ENCODE results near the gene P2RX2. TPM values are rescaled to one million over a fixed set of nuclear protein-coding genes. Genes with fewer than 3 reads are reported as not detected.

Gene P2RX2
- total and polyA plus RNA-seq, 3 donors from 2014 or later: 2.2 to 3.0 (median 2.7) TPM

DNA sequence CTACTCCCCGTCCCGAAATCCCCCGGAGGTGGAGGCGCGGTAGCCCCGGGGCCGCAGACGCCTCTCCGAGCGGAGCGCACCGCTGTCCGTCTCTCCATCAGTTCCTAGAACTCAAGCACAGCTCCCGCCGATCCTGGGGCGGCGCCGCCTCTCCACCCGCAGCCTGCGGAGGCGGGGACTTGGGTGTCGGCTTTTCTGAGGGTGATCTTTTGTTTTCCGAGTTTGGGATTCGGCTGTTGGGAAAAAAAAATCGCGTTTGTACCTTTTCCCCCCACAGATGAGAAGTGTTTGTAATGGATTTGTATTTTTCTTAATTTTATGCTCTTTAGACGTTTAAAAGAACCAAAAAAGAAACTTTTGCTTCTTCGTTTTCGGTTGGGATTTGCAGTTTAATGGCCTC is 34.8 kb upstream of the P2RX2 start:
- Histone ChIP-seq H3K27me3 (no peaks in the 10 kb centered on the region), H3K4me3 (peak overlapping the region; percentile 10 to 53), H3K27ac (peak overlapping the region in 1 of 2 donors; percentile 24), H3K9me3 (no peaks in the 10 kb centered on the region), H3K36me3 (ENCODE audit: low read depth, missing control alignments) (no peaks in the 10 kb centered on the region), H3K4me1 (no peaks in the 10 kb centered on the region)
- WGBS, 2 donors: 38 to 68% methylated on average over 21 to 26 of the region's 29 CpGs
- DNase-seq: peak; percentile 50
- TF ChIP-seq POLR2A (IDR thresholded peaks at IDR 0.05): no peak
- TF ChIP-seq, protein P1, sequence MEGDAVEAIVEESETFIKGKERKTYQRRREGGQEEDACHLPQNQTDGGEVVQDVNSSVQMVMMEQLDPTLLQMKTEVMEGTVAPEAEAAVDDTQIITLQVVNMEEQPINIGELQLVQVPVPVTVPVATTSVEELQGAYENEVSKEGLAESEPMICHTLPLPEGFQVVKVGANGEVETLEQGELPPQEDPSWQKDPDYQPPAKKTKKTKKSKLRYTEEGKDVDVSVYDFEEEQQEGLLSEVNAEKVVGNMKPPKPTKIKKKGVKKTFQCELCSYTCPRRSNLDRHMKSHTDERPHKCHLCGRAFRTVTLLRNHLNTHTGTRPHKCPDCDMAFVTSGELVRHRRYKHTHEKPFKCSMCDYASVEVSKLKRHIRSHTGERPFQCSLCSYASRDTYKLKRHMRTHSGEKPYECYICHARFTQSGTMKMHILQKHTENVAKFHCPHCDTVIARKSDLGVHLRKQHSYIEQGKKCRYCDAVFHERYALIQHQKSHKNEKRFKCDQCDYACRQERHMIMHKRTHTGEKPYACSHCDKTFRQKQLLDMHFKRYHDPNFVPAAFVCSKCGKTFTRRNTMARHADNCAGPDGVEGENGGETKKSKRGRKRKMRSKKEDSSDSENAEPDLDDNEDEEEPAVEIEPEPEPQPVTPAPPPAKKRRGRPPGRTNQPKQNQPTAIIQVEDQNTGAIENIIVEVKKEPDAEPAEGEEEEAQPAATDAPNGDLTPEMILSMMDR (IDR thresholded peaks at IDR 0.05): no peak
- intact Hi-C loops (cut with DNase I; ENCODE audit: low total_unique reads): no loop called here

DNA sequence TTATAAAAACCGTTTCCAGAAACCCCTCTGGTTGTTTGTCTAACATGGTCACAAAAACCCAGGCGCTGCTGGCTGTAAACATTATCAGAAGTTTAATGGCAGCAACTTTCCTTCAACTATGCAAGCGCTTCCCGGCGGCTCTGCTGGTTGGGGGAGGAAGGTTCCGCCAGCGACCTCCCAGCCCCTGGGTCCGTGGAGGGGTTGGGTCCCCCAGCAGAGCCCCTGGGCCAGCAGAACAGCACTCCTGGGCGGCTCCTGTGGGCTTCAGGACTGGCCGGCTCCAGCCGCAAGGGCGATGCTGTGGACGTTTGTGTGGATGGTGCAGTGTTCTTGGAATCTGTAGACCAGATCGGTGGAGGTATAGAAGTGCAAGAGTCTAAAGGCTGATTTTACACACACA is 34.1 kb upstream of the P2RX2 start:
- no peaks in the 10 kb centered on the region for H3K27me3 ChIP-seq
- H3K4me3 ChIP-seq: no peak overlapping the region
- intact Hi-C loops (cut with DNase I; ENCODE audit: low total_unique reads): no loop called here
- H3K36me3 ChIP-seq (ENCODE audit: low read depth, missing control alignments): no peaks in the 10 kb centered on the region
- WGBS, 2 donors: 69 to 76% methylated on average over 14 of the region's 14 CpGs
- no peaks in the 10 kb centered on the region for H3K4me1 ChIP-seq
- DNase-seq: no peak
- H3K9me3 ChIP-seq: no peaks in the 10 kb centered on the region
- TF ChIP-seq POLR2A (IDR thresholded peaks at IDR 0.05): no peak
- TF ChIP-seq, protein P1 (IDR thresholded peaks at IDR 0.05): no peak
- H3K27ac ChIP-seq: no peak overlapping the region

DNA sequence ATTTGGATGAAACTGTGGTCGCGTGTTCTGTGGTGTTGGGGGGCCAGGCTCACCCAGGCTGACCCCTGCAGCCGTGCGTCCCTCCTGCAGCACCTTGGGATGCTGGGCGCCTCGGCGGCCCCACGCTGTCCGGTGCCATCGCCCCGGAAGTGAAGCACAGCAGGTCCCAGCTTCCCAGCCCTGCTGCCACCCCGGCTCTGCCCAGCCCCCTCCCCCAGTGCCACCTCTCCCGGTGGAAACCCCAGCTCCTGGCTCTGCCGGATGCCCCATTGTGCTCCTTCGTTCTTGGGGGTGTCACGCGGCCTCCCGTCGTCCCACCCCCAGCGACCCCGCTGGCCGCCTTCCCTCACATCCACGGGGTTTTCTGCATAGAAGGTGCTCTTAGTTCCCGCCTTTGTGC is 33.4 kb upstream of the P2RX2 start:
- H3K27ac ChIP-seq: no peak overlapping the region
- H3K4me1 ChIP-seq: no peaks in the 10 kb centered on the region
- intact Hi-C loops (cut with DNase I; ENCODE audit: low total_unique reads): no loop called here
- H3K9me3 ChIP-seq: no peaks in the 10 kb centered on the region
- no peaks in the 10 kb centered on the region for H3K27me3 ChIP-seq
- no peak for DNase-seq
- H3K4me3 ChIP-seq: no peak overlapping the region
- no peak for TF ChIP-seq POLR2A (IDR thresholded peaks at IDR 0.05)
- TF ChIP-seq, protein P1 (IDR thresholded peaks at IDR 0.05): no peak
- WGBS, 2 donors: 78 to 90% methylated on average over 4 to 24 of the region's 24 CpGs
- no peaks in the 10 kb centered on the region for H3K36me3 ChIP-seq (ENCODE audit: low read depth, missing control alignments)

DNA sequence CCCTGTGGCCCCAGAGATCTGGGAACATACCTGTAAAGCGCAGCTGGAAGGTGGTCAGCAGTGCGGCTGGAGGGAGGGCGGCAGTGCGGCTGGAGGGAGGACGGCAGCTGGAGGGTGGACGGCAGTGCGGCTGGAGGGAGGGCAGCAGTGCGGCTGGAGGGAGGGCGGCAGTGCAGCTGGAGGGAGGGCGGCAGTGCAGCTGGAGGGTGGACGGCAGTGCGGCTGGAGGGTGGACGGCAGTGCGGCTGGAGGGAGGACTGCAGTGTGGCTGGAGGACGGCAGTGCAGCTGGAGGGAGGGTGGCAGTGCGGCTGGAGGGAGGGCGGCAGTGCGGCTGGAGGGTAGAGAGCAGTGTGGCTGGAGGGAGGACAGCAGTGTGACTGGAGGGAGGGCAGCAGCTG is 31.6 kb upstream of the P2RX2 start:
- H3K27me3 ChIP-seq: no peaks in the 10 kb centered on the region
- no peak overlapping the region for H3K27ac ChIP-seq
- DNase-seq: no peak
- no peak overlapping the region for H3K4me3 ChIP-seq
- H3K4me1 ChIP-seq: no peaks in the 10 kb centered on the region
- intact Hi-C loops (cut with DNase I; ENCODE audit: low total_unique reads): no loop called here
- no peak for TF ChIP-seq POLR2A (IDR thresholded peaks at IDR 0.05)
- TF ChIP-seq, protein P1 (IDR thresholded peaks at IDR 0.05): no peak
- WGBS, 2 donors: 87 to 88% methylated on average over 18 of the region's 18 CpGs
- H3K9me3 ChIP-seq: no peaks in the 10 kb centered on the region
- no peaks in the 10 kb centered on the region for H3K36me3 ChIP-seq (ENCODE audit: low read depth, missing control alignments)

DNA sequence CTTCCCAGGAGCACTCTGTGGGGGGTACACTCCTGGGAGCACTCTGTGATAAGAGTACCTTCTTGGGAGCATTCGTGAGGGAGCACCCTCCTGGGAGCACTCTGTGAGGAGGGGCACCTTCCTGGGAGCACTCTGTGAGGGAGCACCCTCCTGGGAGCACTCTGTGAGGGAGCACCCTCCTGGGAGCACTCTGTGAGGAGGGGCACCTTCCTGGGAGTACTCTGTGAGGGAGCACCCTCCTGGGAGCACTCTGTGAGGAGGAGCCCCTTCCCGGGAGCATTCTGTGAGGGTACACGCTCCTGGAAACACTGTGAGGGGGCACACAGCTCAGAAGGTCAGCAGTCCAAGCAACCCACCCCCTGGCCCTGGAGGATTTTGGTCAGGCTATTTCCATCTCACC is 30.8 kb upstream of the P2RX2 start:
- Histone ChIP-seq H3K27me3 (no peaks in the 10 kb centered on the region), H3K9me3 (no peaks in the 10 kb centered on the region), H3K4me3 (no peak overlapping the region), H3K4me1 (no peaks in the 10 kb centered on the region), H3K27ac (no peak overlapping the region), H3K36me3 (ENCODE audit: low read depth, missing control alignments) (no peaks in the 10 kb centered on the region)
- 67% methylated on average over 2 of the region's 3 CpGs; no CpG with 5 or more reads in 1 of the 2 donors for WGBS, 2 donors
- intact Hi-C loops (cut with DNase I; ENCODE audit: low total_unique reads): no loop called here
- TF ChIP-seq, protein P1 (IDR thresholded peaks at IDR 0.05): no peak
- no peak for TF ChIP-seq POLR2A (IDR thresholded peaks at IDR 0.05)
- no peak for DNase-seq
